ENCODE results near the gene MT1H. TPM values are rescaled to one million over a fixed set of nuclear protein-coding genes. Genes with fewer than 3 reads are reported as not detected.

The MT1H gene
- total RNA-seq, 1 experiment from 2014 or later = not detected

DNA sequence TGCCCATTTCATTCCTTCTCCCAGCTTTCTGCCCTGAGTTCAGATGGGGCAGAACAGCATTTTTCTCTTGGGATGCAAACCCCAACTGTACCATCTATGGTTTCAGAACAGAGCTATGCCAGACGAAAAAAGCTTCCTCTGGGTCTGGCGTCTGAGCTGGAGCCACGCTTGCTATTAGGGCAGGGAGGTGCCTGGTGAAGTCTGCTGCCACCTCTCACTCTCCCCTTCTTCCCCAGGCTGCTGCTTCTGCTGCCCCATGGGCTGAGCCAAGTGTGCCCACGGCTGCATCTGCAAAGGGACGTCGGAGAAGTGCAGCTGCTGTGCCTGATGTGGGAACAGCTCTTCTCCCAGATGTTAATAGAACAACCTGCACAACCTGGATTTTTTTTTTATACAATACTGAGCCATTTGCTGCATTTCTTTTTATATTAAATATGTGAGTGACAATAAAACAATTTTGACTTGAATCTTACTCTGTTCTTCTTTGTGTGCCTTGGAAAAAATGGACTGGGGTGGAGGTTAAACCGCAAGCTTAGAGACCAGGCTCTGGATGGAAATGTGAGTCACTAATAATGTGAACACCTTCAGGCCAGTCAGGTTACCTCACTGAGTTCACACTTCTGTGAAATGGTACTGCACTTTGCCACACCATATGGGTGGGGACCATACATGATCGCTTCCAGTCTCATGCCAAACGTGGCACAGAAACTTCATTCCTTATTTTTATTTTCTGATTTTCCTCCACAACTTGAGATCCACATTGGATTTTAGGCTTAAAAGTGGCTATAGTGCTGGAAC, 32.8 kb upstream of the MT1H start:
- Mint-ChIP-seq H3K36me3 (ENCODE audit: insufficient read depth, unreplicated experiment) (no peaks in the 10 kb centered on the region), H3K27me3 (ENCODE audit: insufficient read depth, unreplicated experiment) (no peaks in the 10 kb centered on the region), H3K27ac (ENCODE audit: low read depth, unreplicated experiment) (no peak overlapping the region), H3K4me1 (ENCODE audit: insufficient read depth, unreplicated experiment) (peaks cover 16% of the 10 kb centered on the region), H3K9me3 (ENCODE audit: unreplicated experiment) (no peaks in the 10 kb centered on the region), H3K4me3 (ENCODE audit: unreplicated experiment) (no peak overlapping the region)
- intact Hi-C loops (cut with micrococcal nuclease) = no loop called here
- ChIA-PET POLR2A (interaction anchor here (0.7 to 2.1 kb wide), 10 partner anchors 8 to 45 kb away, joined by 3 to 11 read pairs (median 4); partner anchors contain the start of genes MT1E and MT1X), CTCF (interaction anchor here (1.6 kb wide), 1 partner anchor 32 kb away, joined by 7 read pairs; no protein-coding TSS in a partner anchor)
- TF ChIP-seq, protein P1, sequence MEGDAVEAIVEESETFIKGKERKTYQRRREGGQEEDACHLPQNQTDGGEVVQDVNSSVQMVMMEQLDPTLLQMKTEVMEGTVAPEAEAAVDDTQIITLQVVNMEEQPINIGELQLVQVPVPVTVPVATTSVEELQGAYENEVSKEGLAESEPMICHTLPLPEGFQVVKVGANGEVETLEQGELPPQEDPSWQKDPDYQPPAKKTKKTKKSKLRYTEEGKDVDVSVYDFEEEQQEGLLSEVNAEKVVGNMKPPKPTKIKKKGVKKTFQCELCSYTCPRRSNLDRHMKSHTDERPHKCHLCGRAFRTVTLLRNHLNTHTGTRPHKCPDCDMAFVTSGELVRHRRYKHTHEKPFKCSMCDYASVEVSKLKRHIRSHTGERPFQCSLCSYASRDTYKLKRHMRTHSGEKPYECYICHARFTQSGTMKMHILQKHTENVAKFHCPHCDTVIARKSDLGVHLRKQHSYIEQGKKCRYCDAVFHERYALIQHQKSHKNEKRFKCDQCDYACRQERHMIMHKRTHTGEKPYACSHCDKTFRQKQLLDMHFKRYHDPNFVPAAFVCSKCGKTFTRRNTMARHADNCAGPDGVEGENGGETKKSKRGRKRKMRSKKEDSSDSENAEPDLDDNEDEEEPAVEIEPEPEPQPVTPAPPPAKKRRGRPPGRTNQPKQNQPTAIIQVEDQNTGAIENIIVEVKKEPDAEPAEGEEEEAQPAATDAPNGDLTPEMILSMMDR (IDR thresholded peaks at IDR 0.05; ENCODE audit: unreplicated experiment) = no peak
- no TSS peak for BruUV-seq (replicated peaks)
- DNase-seq (ENCODE audit: unreplicated experiment) = no peak

DNA sequence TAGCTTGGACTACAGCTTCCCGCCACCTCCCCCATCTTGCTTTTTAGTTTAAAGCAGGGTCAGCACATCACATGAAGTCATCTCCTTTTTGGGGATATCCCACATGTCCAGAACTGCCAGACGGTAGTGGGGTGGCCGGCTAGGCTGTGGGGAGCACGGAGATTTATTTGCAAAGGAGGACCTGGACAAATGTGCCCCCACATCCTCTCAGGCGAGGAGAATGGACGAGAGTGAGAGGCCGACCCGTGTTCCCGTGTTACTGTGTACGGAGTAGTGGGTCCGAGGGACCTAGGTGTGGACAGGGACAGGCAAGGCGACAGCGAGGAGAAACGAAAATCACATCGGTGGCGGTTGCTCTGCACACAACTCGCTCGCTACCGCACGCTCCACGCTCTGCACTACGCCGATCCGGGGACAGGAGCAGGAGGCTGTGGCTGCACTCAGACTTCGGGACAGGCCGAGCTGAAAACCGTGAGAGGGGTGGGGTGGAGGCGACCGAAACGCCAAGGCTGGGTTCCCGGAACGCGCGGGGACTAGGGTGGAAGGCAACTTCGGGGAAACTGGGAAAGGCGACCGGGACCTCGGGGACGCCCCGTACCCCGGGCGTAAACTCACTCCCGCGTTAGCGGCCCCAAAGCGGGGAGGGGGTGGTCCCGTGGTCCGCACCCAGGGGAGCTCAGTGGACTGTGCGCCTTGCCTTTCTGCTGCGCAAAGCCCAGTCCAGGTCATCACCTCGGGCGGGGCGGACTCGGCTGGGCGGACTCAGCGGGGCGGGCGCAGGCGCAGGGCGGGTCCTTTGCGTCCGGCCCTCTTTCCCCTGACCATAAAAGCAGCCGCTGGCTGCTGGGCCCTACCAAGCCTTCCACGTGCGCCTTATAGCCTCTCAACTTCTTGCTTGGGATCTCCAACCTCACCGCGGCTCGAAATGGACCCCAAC, 31.5 kb upstream of the MT1H start, which contains the start of gene MT1A:
MT1A (plus strand) TSS at position 853 of the 937 bp plus-strand sequence; CDS start at position 926, 73 bp downstream.
- Mint-ChIP-seq H3K27ac (ENCODE audit: low read depth, unreplicated experiment) (no peak within 1 kb of the TSS), H3K27me3 (ENCODE audit: insufficient read depth, unreplicated experiment) (no peaks in the 10 kb centered on the region), H3K4me3 (ENCODE audit: unreplicated experiment) (no peak within 1 kb of the TSS), H3K4me1 (ENCODE audit: insufficient read depth, unreplicated experiment) (peaks cover 20% of the 10 kb centered on the region), H3K36me3 (ENCODE audit: insufficient read depth, unreplicated experiment) (no peaks in the 10 kb centered on the region), H3K9me3 (ENCODE audit: unreplicated experiment) (no peaks in the 10 kb centered on the region)
- POLR2A ChIA-PET = interaction anchor here (0.6 to 2.1 kb wide), 8 partner anchors 9 to 298 kb away, joined by 3 to 11 read pairs (median 4); partner anchors contain the start of genes MT1E and MT2A
- BruUV-seq (replicated peaks) = no TSS peak
- TF ChIP-seq, protein P1 (IDR thresholded peaks at IDR 0.05; ENCODE audit: unreplicated experiment) = no peak
- DNase-seq (ENCODE audit: unreplicated experiment) = no peak
- CTCF ChIA-PET = interaction anchor here (0.6 kb wide), 1 partner anchor 324 kb away, joined by 4 read pairs; no protein-coding TSS in a partner anchor
- intact Hi-C loops (cut with micrococcal nuclease) = no loop called here

DNA sequence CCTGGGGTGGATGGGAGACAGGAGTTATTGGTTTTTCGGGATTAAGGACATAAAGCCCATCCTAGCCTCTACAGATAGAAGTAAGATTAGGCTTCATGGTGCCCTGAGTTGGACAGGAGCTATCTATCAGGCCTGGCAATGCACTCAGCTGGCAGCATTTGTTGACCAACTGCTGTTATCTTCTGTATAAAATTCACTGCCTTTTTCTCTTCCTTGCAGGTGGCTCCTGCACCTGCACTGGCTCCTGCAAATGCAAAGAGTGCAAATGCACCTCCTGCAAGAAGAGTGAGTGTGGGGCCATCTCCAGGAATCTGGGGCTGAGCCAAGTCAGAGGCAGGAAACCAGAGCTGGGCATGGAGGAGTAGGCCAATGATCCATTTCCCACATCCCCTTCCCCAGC, 30.6 kb upstream of the MT1H start:
- intact Hi-C loops (cut with micrococcal nuclease) = no loop called here
- H3K27ac Mint-ChIP-seq (ENCODE audit: low read depth, unreplicated experiment) = no peak overlapping the region
- ChIA-PET POLR2A (interaction anchor here (1.0 to 2.1 kb wide), 3 partner anchors 11 to 44 kb away, joined by 3 to 6 read pairs (median 4); partner anchors contain the start of genes MT1X and MT2A), CTCF (interaction anchor here (2.1 kb wide), 1 partner anchor 63 kb away, joined by 7 read pairs; no protein-coding TSS in a partner anchor)
- no peak for DNase-seq (ENCODE audit: unreplicated experiment)
- no peaks in the 10 kb centered on the region for H3K27me3 Mint-ChIP-seq (ENCODE audit: insufficient read depth, unreplicated experiment)
- no TSS peak for BruUV-seq (replicated peaks)
- H3K4me1 Mint-ChIP-seq (ENCODE audit: insufficient read depth, unreplicated experiment) = peaks cover 13% of the 10 kb centered on the region
- H3K4me3 Mint-ChIP-seq (ENCODE audit: unreplicated experiment) = no peak overlapping the region
- H3K36me3 Mint-ChIP-seq (ENCODE audit: insufficient read depth, unreplicated experiment) = no peaks in the 10 kb centered on the region
- TF ChIP-seq, protein P1 (IDR thresholded peaks at IDR 0.05; ENCODE audit: unreplicated experiment) = no peak
- no peaks in the 10 kb centered on the region for H3K9me3 Mint-ChIP-seq (ENCODE audit: unreplicated experiment)

Data from MCF 10A (cell line).